PFSK-1 (cell line): ENCODE data around the gene GHSR.

Experiments
- FOXP2 ChIP-seq: optimal IDR thresholded peaks from 2 replicates; pipeline ENCODE3; 2011; ENCODE audit warnings: borderline replicate concordance, control low read depth, inconsistent platforms; ENCODE audit not compliant: insufficient read depth; ENCODE audit errors: extremely low read length, extremely low read depth
- POLR2AphosphoS5 ChIP-seq: IDR thresholded peaks from 2 replicates; pipeline ENCODE4 v1.6.1; 2012; ENCODE audit warnings: low read depth, mild to moderate bottlenecking, control low read depth, low read length, moderate library complexity
- SIN3A ChIP-seq: IDR thresholded peaks from 2 replicates; pipeline ENCODE4 v1.6.1; 2012; ENCODE audit warnings: mild to moderate bottlenecking, low read length, moderate library complexity, borderline replicate concordance; ENCODE audit not compliant: insufficient read depth
- TAF1 ChIP-seq: IDR thresholded peaks from 2 replicates; pipeline ENCODE4 v1.6.1; 2012; ENCODE audit warnings: low read length, control low read depth, borderline replicate concordance; ENCODE audit not compliant: insufficient read depth
- TF ChIP-seq, protein P1 (sequence below), 2 experiments: IDR thresholded peaks; 2 replicates each; pipeline versions ENCODE4 v1.6.1 to v1.8.0; 2011 to 2012; ENCODE audit warnings: low read depth in 2 of 2, low read length in 2 of 2, control low read depth in 1 of 2, inconsistent platforms in 1 of 2, mild to moderate bottlenecking in 1 of 2, moderate library complexity in 1 of 2; ENCODE audit not compliant: insufficient read depth in 1 of 2

Gene GHSR

DNA sequence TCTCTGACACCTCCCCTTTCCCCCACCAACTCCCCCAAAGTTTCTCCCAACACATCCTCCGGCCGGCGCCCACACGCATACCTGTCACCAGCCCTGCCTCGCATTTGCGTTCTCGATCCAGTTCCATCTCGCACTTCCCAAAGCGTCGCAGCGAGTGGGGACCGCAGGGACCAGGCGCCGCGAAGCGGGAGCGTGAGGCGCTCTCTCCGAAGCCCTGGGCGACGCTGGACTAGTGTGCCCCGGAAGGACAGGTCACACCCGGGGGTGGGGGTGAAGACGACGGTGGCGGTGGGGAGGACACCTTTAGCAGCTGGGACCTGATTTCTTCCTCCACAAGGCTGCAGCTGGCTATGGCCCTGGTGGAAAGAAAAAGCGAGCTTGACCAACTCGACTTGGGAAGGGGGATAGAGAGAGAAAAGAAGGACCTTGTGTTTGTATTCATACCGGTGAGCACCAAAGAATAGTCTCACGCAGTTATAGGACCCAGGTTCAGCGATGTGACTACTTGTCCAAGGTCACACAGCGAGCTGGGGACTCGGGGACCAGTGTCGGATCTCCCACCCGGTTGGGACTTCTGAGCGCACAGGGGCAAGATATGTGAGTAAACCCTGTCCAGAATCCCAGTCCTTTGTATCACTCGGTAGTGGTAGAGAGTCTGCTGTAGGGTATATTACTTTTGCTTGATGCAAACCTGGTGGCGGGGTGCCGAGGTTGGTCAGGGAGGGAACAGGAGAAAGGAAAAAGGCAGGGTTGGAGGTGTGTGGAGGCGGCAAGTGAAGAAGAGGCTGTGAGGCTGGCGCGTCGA is 607 bp upstream of the GHSR start:
- TF ChIP-seq POLR2AphosphoS5 (no peak), SIN3A (no peak), TAF1 (no peak), FOXP2 (no peak)
- TF ChIP-seq, protein P1, sequence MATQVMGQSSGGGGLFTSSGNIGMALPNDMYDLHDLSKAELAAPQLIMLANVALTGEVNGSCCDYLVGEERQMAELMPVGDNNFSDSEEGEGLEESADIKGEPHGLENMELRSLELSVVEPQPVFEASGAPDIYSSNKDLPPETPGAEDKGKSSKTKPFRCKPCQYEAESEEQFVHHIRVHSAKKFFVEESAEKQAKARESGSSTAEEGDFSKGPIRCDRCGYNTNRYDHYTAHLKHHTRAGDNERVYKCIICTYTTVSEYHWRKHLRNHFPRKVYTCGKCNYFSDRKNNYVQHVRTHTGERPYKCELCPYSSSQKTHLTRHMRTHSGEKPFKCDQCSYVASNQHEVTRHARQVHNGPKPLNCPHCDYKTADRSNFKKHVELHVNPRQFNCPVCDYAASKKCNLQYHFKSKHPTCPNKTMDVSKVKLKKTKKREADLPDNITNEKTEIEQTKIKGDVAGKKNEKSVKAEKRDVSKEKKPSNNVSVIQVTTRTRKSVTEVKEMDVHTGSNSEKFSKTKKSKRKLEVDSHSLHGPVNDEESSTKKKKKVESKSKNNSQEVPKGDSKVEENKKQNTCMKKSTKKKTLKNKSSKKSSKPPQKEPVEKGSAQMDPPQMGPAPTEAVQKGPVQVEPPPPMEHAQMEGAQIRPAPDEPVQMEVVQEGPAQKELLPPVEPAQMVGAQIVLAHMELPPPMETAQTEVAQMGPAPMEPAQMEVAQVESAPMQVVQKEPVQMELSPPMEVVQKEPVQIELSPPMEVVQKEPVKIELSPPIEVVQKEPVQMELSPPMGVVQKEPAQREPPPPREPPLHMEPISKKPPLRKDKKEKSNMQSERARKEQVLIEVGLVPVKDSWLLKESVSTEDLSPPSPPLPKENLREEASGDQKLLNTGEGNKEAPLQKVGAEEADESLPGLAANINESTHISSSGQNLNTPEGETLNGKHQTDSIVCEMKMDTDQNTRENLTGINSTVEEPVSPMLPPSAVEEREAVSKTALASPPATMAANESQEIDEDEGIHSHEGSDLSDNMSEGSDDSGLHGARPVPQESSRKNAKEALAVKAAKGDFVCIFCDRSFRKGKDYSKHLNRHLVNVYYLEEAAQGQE (IDR thresholded peaks at IDR 0.05; ENCODE audit: insufficient read depth in 1 of 2, low read depth in 2 of 2, low read length in 2 of 2) = no peak

DNA sequence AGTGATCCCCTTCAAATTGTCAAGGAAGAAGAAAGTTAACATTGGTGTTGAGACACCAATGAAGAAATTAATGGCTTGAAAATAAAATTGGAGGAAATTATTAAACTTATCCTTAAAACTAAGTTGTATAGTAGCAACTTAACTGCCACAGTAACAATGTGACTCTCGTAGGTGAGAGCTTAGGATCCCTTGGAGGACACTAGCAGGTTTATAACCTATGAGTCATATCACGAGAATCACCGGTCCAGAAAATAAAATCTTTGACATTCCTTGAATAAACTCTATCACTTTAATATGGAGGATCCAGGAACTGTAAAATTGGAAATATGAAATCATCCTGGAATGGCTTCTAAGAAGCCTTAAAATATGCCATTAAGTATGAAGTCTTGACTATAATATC is 2.1 kb downstream of the GHSR start:
- TF ChIP-seq, protein P1 (IDR thresholded peaks at IDR 0.05; ENCODE audit: insufficient read depth in 1 of 2, low read depth in 2 of 2, low read length in 2 of 2) = no peak
- no peak for TF ChIP-seq POLR2AphosphoS5
- TF ChIP-seq TAF1 = no peak
- no peak for TF ChIP-seq FOXP2
- TF ChIP-seq SIN3A = no peak

DNA sequence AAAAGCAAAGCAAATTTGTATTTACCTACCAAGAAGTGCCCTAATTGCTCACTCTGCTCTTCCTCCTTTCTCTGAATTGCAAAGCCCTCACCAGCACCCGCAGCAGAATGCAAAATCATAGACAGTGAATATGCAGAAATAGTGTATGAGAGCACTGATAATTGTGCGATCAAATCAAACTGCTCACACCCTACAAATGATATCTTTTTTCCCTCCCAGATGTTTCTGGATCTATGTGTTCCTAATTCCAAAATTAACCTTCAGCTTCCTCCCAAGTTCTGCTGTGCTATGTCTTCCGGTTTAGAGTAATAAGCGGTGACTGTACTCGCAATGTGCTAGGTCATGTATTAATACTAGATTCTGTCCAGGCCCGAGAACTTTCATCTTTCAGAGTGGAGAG is 3.4 kb downstream of the GHSR start:
- no peak for TF ChIP-seq SIN3A
- TF ChIP-seq FOXP2 = no peak
- TF ChIP-seq TAF1 = no peak
- TF ChIP-seq, protein P1 (IDR thresholded peaks at IDR 0.05; ENCODE audit: insufficient read depth in 1 of 2, low read depth in 2 of 2, low read length in 2 of 2) = no peak
- no peak for TF ChIP-seq POLR2AphosphoS5

DNA sequence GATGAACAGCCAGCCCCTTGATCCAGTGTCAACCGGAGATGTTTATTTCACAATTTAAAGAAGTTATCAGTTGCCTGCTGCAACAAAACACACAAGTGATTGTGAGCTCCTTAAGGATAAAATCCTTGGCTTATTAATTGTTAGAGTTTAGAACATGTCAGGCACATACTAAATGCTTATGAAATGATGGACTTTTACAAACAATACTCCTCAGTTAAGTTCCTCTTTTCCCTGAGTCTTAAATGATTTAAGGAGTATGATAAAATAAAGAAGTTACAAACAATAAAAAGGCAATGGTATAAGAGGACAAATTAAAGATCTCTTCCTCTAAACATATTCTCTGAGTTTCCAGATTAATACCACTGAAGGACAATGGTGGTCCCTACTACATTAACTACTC is 5.7 kb downstream of the GHSR start:
- no peak for TF ChIP-seq POLR2AphosphoS5
- TF ChIP-seq FOXP2 = no peak
- TF ChIP-seq SIN3A = no peak
- TF ChIP-seq, protein P1 (IDR thresholded peaks at IDR 0.05; ENCODE audit: insufficient read depth in 1 of 2, low read depth in 2 of 2, low read length in 2 of 2) = no peak
- no peak for TF ChIP-seq TAF1

DNA sequence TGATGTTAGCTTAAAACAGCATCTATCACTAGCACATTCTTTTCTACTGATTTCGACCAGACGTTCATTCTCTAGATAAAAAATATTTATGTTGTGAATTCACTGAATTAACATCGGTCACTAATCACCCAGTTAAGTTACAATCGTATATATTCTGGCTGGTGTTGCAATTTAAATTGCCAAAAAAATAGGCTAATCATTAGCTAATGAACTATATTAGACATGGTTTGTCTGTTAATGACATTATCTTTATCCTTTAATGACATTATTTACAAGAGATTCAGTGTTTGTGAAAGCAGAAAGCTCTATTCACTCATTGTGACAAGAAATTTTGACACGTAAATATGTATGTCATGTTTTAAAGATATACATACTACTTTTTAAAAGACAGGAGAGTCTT is 6.7 kb downstream of the GHSR start:
- TF ChIP-seq, protein P1 (IDR thresholded peaks at IDR 0.05; ENCODE audit: insufficient read depth in 1 of 2, low read depth in 2 of 2, low read length in 2 of 2) = no peak
- no peak for TF ChIP-seq FOXP2
- no peak for TF ChIP-seq TAF1
- TF ChIP-seq POLR2AphosphoS5 = no peak
- TF ChIP-seq SIN3A = no peak
